ENCODE data around the gene RNF186.

- no peak for TF ChIP-seq CTCF (conservative IDR thresholded peaks at IDR 0.05; ENCODE audit: low read depth, low read length)
- no peak for TF ChIP-seq EZH2 (IDR thresholded peaks at IDR 0.05; ENCODE audit: low read length, unreplicated experiment)
- TF ChIP-seq EZH2phosphoT487 (IDR thresholded peaks at IDR 0.05; ENCODE audit: borderline replicate concordance, low read length): no peak
These were observed 31.3 kb upstream of the RNF186 start for GRCh38 chr1:19846338-19846737.

All from PC-3 (cell line).